Measurements from ENCODE around the gene CES3. TPM values are rescaled to one million over a fixed set of nuclear protein-coding genes. Genes with fewer than 3 reads are reported as not detected.

Gene CES3
- total RNA-seq, 4 donors from 2014 or later = 0.31 to 1.6 (median 0.84) TPM

- DNase-seq (ENCODE audit: low spot score) (no peak), ATAC-seq (ENCODE audit: low FRiP score) (no peak)
- no peak for TF ChIP-seq CTCF (IDR thresholded peaks at IDR 0.05)
These were observed 40.0 kb upstream of the CES3 start for GRCh38 chr16:66920924-66921680.

GRCh38 chr16:66921729-66922450 is 39.2 kb upstream of the CES3 start:
- no peak for ATAC-seq (ENCODE audit: low FRiP score)
- TF ChIP-seq CTCF (IDR thresholded peaks at IDR 0.05) = no peak
- DNase-seq (ENCODE audit: low spot score) = no peak

GRCh38 chr16:66923247-66923731 is 37.8 kb upstream of the CES3 start:
- ATAC-seq (ENCODE audit: low FRiP score) = peak; percentile 60
- no peak for DNase-seq (ENCODE audit: low spot score)
- no peak for TF ChIP-seq CTCF (IDR thresholded peaks at IDR 0.05)

- ATAC-seq (ENCODE audit: low FRiP score) = no peak
- no peak for TF ChIP-seq CTCF (IDR thresholded peaks at IDR 0.05)
- no peak for DNase-seq (ENCODE audit: low spot score)
These were observed 37.2 kb upstream of the CES3 start for GRCh38 chr16:66923866-66924265.

GRCh38 chr16:66924527-66925321 is 36.3 kb upstream of the CES3 start:
- ATAC-seq (ENCODE audit: low FRiP score) (peak; percentile 17), DNase-seq (ENCODE audit: low spot score) (no peak)

More at GRCh38 chr16:66924527-66925321, 36.3 kb upstream of the CES3 start:
- TF ChIP-seq CTCF (IDR thresholded peaks at IDR 0.05) = no peak
